WTC11 (cell line): ENCODE measurements around the gene CPO. TPM values are rescaled to one million over a fixed set of nuclear protein-coding genes. Genes with fewer than 3 reads are reported as not detected.

Experiments used
- ATAC-seq: fragments of 200-7000 bp; cut with Tn5 transposase; 2 replicates; pipeline ENCODE4 v1.10.0; 2021; ENCODE audit warnings: mild to moderate bottlenecking, moderate library complexity
- CTCF ChIA-PET: fragments of 300-600 bp; sonication (Branson Sonifier 250); formaldehyde crosslinking; loops from one replicate; lab custom pipeline; 2021; ENCODE audit warnings: antibody characterized with exemption; lab: Charles Lee
- POLR2A ChIA-PET: fragments of 350-600 bp; sonication (Branson Sonifier 250); formaldehyde crosslinking; loops from one replicate; lab custom pipeline; 2021; ENCODE audit warnings: antibody characterized with exemption; lab: Charles Lee
- DNase-seq: peaks from one replicate; pipeline ENCODE4 v3.0.0; 2021; ENCODE audit warnings: low spot score
- H3K27ac Mint-ChIP-seq: 2 replicates; pipeline ENCODE4 v1.8.0; 2021; ENCODE audit warnings: mixed read lengths
- H3K27me3 Mint-ChIP-seq: 2 replicates; pipeline ENCODE4 v1.8.0; 2021; ENCODE audit warnings: low read depth, mild to moderate bottlenecking, moderate library complexity, mixed read lengths
- H3K36me3 Mint-ChIP-seq: 2 replicates; pipeline ENCODE4 v1.8.0; 2021; ENCODE audit warnings: mixed read lengths
- H3K4me1 Mint-ChIP-seq: 2 replicates; pipeline ENCODE4 v1.8.0; 2022; ENCODE audit warnings: mixed read lengths
- H3K4me3 Mint-ChIP-seq: 2 replicates; pipeline ENCODE4 v1.8.0; 2021; ENCODE audit warnings: mild to moderate bottlenecking, moderate library complexity, mixed read lengths
- H3K9me3 Mint-ChIP-seq: 2 replicates; pipeline ENCODE4 v1.8.0; 2021; ENCODE audit warnings: mixed read lengths
- ATF2 ChIP-seq: sonication (generic); formaldehyde crosslinking; IDR thresholded peaks from 2 replicates; pipeline ENCODE4 v1.8.1; 2022; ENCODE audit warnings: low read depth, missing genetic modification reagents, borderline replicate concordance
- ATF6 ChIP-seq: sonication (generic); formaldehyde crosslinking; IDR thresholded peaks from 2 replicates; pipeline ENCODE4 v1.8.1; 2023; ENCODE audit warnings: mild to moderate bottlenecking, missing genetic modification reagents
- CREB1 ChIP-seq: sonication (generic); formaldehyde crosslinking; IDR thresholded peaks from 2 replicates; pipeline ENCODE4 v1.8.0; 2023; ENCODE audit warnings: mild to moderate bottlenecking, missing genetic modification reagents
- E2F1 ChIP-seq: sonication (generic); formaldehyde crosslinking; IDR thresholded peaks from 2 replicates; pipeline ENCODE4 v1.8.0; 2022; ENCODE audit warnings: mild to moderate bottlenecking, missing genetic modification reagents
- ERG ChIP-seq: fragments of 250-450 bp; sonication (Bioruptor Pico); IDR thresholded peaks from 2 replicates; pipeline ENCODE4 v1.8.0; 2021; ENCODE audit warnings: mild to moderate bottlenecking
- GABPB1 ChIP-seq: sonication (generic); formaldehyde crosslinking; IDR thresholded peaks from 2 replicates; pipeline ENCODE4 v1.8.1; 2023; ENCODE audit warnings: mild to moderate bottlenecking, missing genetic modification reagents
- GTF2I ChIP-seq: fragments of 250-450 bp; sonication (Bioruptor Pico); conservative IDR thresholded peaks from 2 replicates; pipeline ENCODE4 v1.4.0; 2021; ENCODE audit warnings: mild to moderate bottlenecking
- HMGXB4 ChIP-seq: sonication (generic); formaldehyde crosslinking; IDR thresholded peaks from 2 replicates; pipeline ENCODE4 v1.8.1; 2023; ENCODE audit warnings: mild to moderate bottlenecking, moderate library complexity, missing genetic modification reagents
- NFATC4 ChIP-seq: fragments of 250-450 bp; sonication (Bioruptor Pico); IDR thresholded peaks from 2 replicates; pipeline ENCODE4 v1.9.0; 2021; ENCODE audit warnings: mild to moderate bottlenecking
- NR1H2 ChIP-seq: sonication (generic); formaldehyde crosslinking; IDR thresholded peaks from 2 replicates; pipeline ENCODE4 v1.9.0; 2021; ENCODE audit warnings: mild to moderate bottlenecking, moderate library complexity, missing genetic modification reagents
- TCF7 ChIP-seq: sonication (generic); formaldehyde crosslinking; IDR thresholded peaks from 2 replicates; pipeline ENCODE4 v1.8.0; 2022; ENCODE audit warnings: mild to moderate bottlenecking, low read depth, missing genetic modification reagents, moderate library complexity
- TEAD1 ChIP-seq: sonication (generic); formaldehyde crosslinking; IDR thresholded peaks from 2 replicates; pipeline ENCODE4 v1.8.0; 2022; ENCODE audit warnings: mild to moderate bottlenecking, missing genetic modification reagents
- ZBTB43 ChIP-seq: sonication (generic); formaldehyde crosslinking; IDR thresholded peaks from 2 replicates; pipeline ENCODE4 v1.8.1; 2023; ENCODE audit warnings: mild to moderate bottlenecking, missing genetic modification reagents
- total RNA-seq: library from RNA; stranded (reverse); gene quantifications from 3 replicates; pipeline ENCODE4 v1.2.3, GENCODE V29; 2021

Gene CPO
- total RNA-seq, 1 experiment from 2014 or later: 1.2 TPM

- no peak for TF ChIP-seq ATF2 (CRISPR knock-in tag)
These were observed 47.6 kb downstream of the CPO start (continued) for GRCh38 chr2:206986943-206987342.

GRCh38 chr2:206987810-206988209 lies 48.5 kb downstream of the CPO start:
- CTCF ChIA-PET: no interaction called here
- peaks cover 5% of the 10 kb centered on the region; the same call in 1 of the 2 replicates for H3K36me3 Mint-ChIP-seq
- no peak for DNase-seq
- no peaks in the 10 kb centered on the region for H3K27me3 Mint-ChIP-seq
- POLR2A ChIA-PET: no interaction called here
- TF ChIP-seq ATF6 (CRISPR knock-in tag): no peak
- no peak for TF ChIP-seq TEAD1 (CRISPR knock-in tag)
- TF ChIP-seq HMGXB4 (CRISPR knock-in tag): no peak
- TF ChIP-seq NFATC4 (CRISPR knock-in tag): no peak
- TF ChIP-seq GTF2I (CRISPR knock-in tag): no peak
- no peak for TF ChIP-seq E2F1 (CRISPR knock-in tag)
- TF ChIP-seq GABPB1: no peak
- TF ChIP-seq NR1H2 (CRISPR knock-in tag): no peak
- TF ChIP-seq CREB1 (CRISPR knock-in tag): no peak
- H3K4me1 Mint-ChIP-seq: peaks cover 21% of the 10 kb centered on the region
- no peak overlapping the region for H3K4me3 Mint-ChIP-seq
- peaks cover 8% of the 10 kb centered on the region for H3K9me3 Mint-ChIP-seq
- no peak overlapping the region for H3K27ac Mint-ChIP-seq
- no peak for ATAC-seq

- H3K27me3 Mint-ChIP-seq: no peaks in the 10 kb centered on the region
These were observed 49.6 kb downstream of the CPO start for GRCh38 chr2:206988884-206989283.

More at GRCh38 chr2:206988884-206989283, 49.6 kb downstream of the CPO start:
- no peak overlapping the region for H3K4me3 Mint-ChIP-seq
- peaks cover 13% of the 10 kb centered on the region for H3K4me1 Mint-ChIP-seq
- H3K27ac Mint-ChIP-seq: no peak overlapping the region
- CTCF ChIA-PET: interaction anchor here (0.7 to 2.3 kb wide), 8 partner anchors 8 to 484 kb away, joined by 3 to 15 read pairs (median 4); no protein-coding TSS in a partner anchor
- POLR2A ChIA-PET: no interaction called here
- peaks cover 5% of the 10 kb centered on the region; the same call in 1 of the 2 replicates for H3K36me3 Mint-ChIP-seq
- H3K9me3 Mint-ChIP-seq: peaks cover 8% of the 10 kb centered on the region
- no peak for ATAC-seq
- TF ChIP-seq ERG (no peak), ZBTB43 (CRISPR knock-in tag) (no peak), TCF7 (no peak)
- TF ChIP-seq, all 79 proteins: peak for 0
- DNase-seq: no peak
